HG03571 (cell line): Measurements from ENCODE around the gene PIGZ.

ENCODE experiments used
- ATAC-seq: cut with Tn5 transposase; IDR thresholded peaks from one replicate; pipeline ENCODE4 v1.9.1; 2021; ENCODE audit not compliant: unreplicated experiment

The PIGZ gene

DNA sequence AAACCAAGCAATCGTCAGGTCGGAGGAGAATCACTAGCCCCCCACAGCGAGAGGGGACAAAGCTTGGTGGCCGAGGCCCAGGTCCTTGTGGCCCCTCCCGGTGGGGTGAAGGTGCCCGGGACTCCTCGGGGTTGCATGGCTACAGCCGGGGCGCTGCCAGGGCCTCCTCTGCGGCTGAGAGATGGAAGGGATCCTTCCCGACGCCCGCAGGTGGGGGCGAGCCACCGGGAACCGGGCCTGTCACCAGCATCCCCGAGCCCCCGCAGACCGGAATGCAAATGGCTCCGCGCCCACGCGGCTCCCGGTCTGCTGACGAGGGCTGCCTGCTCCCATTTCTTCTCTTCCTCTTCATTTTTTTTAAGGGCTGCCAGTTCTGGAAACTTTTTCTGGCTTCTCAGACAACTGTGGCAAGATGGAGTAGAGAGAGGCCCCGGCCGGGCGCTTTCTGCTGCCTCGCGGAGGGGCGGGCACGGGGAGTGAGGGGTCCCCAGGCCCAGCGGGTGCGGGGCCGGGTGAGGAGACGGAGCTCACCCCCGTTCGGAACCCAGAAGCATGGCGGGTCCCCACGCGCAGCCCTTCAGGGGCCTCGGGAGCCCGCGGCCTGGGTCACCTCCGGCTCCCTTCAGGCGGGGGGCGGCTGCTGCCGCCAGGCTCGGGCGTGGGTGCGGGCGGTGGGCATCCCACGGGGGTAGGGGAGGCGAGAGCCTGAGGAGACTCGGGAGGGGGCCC lies 33.5 kb upstream of the PIGZ start:
- ATAC-seq: peak; percentile 20

DNA sequence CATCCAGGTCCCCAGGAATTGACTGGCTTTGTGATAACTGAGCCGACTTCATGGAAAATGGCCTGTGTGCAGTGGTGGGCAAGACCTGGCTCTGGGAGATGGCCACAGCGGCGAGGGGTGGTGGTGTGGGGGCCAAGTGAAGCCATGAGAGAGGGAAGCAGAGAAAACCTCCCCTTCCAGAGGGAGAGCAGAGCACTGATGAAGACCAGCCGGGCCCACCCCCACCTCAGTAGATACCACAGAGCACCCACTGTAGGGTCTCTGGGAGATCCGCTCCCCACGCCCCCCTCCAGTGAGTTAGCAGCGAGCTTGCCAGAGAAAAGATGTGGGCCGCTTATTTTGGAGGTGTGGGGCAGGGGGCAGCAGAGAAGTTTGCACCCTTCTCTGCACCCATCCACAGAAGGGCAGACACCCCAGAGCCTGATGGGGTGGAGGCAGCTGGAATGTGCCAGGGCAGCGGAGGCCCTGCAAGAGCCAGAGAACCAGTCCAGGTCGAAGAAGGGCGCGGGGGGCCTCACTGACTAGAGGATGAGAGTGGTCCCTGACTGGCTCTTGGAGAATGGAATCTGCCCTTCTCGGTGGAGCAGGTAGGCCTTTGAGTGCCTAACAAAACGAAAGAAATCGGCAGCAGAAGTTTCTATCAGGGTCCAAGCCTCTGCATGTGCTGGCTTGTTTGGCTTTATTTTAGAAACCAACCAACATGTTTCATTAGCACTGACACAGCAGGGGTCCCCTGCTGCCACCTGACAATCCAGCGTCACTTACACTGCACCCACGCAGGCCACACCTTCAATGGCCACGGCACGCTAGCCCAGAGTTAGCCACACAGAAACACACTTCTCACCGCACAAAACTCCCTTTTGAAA lies 32.7 kb upstream of the PIGZ start:
- no peak for ATAC-seq

DNA sequence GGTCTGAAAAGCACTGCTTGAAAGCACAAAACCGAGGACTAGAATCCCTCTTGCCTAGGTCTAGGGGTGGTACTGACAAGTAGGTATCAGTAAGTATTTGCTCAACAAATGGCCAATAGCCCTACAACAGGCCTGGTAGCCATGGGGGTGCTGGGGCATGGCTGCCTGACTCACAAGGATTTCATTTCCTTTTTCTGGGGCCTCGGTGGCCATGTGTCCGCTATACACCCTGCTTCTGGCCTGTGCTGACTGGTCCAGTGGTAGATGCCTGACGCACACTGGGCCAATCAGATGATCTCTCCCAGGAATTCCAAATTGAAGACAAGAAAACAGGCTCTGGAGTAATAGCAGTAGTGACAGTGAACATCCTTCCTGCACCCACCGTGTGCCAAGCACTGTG lies 31.6 kb upstream of the PIGZ start:
- no peak for ATAC-seq

DNA sequence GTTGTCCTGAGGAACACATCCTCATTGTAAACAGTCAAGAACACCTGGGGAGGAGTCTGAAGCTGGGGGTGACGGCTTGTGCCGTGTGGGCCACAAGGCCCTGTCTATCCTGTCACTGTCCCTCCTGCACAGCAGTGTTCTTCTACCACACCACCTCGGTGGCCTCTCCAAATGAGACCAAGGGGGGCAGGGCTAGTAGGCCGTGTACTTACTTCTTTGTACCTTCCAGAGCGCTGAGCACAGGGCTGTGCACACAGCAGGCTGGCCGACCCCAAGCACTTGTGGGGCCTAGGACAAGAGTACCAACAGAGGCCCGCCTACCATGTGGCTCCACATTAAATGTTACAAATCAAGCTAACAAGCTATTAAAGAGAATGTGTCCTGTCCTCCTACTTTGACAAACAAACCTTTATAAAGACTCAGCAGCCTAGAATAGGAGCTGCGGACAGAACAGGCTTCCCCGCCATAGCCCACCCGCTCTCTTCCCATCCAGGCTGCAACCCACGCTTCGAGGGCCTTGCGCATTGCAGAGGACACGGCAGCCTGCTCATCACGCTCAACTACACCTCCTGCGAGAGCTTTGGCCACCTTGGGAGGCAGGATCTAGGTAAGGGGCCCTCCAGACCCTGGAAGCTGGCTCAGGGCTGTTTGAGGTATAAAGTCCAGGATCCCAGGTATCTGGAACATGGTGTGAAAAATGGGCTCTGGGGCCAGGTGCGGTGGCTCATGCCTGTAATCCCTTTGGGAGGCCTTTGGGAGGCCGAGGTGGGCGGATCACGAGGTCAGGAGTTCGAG lies 30.5 kb upstream of the PIGZ start:
- ATAC-seq: no peak

DNA sequence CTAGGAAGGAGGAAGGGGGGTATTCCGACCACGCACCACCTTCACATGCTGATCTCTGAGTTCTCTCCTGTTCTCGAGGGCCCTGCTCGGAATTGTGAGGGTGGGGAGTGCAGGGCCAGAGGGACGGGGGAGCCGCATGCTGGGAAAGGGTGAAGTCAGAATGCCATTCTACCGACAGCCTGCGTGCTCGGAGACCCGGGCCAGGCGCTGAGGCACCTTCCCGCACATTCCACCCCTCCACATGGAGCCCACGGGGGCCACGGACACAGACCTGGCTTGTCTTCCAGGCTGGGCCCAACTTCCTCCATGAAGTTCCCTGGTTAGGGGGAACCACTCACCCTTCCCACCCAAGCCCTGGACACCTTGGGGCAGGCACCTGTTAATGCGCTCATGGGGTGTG lies 28.7 kb upstream of the PIGZ start:
- no peak for ATAC-seq

DNA sequence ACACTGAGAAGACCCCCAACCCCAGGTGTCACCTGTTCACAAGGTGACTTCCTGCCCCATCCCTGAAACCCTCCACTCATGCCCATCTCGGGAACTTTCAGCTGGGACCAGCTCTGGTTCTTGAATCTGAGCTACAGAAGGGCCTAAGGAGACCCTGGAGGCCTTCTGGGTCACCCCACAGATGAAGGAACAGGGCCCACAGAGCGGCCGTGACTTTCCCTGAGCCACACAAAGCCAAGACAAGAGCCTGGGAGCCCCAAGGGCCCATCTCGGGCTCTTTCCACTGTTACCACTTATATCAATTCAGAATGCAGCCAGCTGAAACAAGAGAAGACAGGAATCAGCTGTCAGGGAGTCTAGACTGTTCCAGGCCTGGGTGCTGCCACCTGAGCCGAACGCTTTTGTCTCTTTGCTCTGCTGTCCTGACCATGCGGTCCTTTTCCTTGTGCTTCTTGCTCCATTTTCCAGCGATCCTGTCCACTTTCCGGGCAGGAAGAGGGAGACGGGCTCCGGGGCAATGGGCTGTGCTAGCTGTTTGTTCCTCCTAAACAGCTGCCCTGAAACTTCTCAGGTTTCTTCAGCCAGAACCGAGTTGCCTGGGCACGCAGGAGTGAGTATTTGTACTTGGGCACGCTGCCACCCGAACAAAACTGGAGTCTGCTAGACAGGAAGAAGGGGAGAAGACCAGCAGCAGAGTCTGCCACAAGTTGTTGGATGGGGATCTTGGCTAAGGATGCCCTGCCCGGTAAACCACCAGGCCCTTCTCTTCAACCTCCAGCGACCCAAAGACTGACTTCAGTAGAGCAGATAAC lies 28.0 kb upstream of the PIGZ start:
- ATAC-seq: no peak

DNA sequence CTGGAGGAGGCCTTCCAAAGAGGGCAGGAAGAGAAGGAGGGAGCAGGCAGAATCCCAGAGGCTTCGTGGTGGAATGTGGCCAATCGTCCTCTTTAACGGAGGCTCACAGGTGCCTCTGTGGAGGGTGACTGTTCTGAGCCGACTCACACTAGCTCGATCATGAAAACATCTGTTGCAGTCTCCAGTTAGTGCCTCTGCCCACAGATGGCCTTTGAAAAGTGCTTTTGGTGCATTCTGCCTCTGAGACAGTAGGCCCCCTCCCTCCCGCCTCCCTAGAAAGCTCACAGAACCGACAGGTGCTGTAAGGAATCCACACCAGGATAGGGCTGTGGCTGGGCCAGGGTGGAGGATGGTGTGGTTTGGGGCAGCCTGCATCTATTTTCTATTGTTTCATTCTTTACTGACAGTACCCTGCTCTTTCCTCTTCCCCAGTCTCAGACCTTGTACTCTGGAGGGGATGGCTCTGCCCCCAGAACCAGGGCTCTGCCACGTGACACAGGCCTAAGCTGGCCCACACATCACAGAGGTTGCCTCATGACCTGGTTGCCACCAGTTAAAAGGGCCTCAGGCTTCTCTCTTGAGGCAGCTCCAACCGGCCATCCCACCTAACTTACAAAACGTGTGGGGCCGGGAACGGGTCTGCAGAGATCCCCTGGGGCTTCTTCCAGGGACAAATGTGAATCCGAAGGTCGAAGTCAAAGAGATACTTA lies 27.2 kb upstream of the PIGZ start:
- no peak for ATAC-seq

DNA sequence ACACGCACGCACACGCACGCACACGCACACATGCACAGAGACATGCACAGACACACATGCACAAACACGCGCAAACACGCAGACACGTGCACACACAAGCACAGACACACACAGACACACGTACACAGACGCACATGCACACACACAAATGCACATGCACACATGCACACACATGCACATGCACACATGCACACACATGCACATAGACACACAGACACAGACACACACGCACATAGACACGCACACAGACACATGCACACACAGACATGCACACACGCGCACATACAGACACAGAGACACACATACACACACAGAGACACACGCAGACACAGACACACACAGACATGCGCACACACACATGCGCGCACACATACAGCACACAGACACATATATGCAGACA lies 26.4 kb upstream of the PIGZ start:
- ATAC-seq: no peak

DNA sequence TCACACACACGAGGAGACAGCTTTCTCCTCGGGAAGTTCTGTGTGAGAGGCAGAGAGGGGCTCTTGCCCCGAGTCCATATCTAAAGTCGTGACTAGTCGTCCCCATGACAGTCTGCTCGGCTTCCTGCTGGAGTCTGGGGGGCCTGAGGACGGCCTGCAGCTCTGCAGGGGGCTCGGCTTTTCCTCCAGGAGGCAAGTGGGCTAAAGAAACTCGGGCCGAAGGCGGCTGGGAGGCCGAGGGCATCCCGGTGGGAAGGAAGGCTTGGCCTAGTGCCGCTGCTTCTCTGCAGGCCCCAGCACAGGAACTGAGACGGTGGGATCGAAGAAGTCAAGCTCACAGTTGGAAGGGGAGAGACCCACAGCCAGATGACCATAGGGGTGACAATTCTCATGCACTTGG lies 25.4 kb upstream of the PIGZ start:
- no peak for ATAC-seq

DNA sequence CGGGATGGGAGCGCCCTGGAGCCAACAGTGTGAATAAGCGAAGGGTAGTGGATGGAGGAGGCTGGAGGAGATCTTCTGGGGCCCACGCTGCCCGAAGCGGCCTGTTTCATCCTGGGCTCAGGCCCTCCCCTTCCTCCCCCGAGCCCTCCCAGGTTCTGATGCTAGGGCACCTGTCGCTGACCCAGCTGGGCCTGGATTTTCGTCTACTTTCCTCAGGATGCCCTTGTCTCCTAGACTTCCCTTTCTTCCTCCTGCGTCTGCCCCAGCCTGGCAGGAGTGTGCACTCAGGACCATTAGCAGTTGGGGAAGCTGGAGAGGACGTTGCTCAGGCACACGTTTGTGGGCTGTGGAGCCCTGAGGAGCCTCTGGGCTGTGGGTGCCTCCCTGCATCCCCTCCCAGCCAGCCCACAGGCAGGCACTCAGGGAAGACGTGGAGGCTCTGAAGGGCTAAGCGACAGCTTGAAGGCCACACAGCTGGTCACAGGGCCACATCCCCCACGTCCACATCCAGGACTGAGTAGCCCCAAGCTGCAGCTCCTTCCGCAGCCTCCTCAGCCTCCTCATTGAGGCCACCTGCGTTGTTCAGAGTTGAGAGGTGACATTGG lies 23.9 kb upstream of the PIGZ start:
- ATAC-seq: no peak

DNA sequence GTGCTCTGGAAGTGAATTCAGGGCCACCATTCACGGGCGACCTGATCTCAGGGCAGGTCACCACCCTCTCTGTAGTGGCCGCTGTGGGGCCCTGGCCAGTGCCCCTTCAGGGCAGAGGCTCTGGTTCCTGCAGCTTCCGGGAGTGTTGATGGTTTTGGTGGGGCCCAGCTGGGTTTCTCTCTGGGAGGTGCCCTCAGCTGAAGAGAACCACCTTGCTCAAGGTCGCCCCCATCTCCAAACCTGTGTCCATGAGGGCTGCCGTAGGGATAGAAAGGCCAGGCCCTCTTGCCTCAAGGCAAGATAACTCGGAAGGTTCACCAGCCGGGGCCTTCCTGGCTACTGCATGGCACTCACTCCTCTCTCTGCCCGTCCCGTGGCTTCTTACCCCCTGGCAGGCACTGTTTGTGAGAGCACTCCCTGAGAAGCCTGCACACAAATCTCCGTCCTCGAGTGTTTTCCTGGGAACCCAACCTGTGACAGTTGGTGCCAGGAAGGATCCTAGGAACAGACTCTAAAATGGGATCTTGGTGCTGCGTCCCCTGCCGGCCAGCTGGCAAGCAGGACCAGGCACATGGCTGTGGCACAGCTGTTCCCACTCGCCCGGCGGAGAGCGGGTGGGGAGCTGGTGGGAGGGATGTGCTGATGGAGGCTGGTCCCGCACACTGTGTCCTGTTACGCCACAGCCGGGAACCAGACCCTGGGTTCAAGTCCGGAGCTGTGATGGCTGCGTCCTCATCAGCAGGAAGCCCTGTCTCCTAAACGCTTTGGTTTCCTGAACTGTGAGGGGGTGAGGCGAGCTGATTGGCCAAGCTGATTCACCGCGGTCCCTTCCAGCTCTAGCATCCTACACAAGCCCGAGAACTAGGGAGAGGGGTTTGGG lies 23.2 kb upstream of the PIGZ start:
- no peak for ATAC-seq

DNA sequence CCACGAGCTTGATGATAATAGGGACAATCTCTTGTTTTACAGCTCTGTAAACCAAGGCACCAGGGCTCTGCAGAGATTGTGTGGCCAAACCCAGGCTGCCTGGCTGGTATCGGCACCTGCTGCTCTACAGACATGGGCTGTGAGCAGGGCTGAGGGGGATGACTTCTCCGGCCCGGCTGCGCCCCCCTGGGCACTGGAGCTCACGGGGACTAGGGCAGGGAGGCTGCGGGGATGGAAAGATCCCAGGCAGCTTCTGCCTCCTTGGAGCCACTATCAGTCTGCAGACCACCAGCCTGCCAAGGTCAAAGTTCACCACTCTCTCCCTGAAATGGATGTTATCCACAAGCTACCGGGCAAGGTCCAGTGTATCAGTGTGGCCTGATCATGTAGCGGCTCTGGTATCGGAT lies 22.0 kb upstream of the PIGZ start:
- no peak for ATAC-seq

DNA sequence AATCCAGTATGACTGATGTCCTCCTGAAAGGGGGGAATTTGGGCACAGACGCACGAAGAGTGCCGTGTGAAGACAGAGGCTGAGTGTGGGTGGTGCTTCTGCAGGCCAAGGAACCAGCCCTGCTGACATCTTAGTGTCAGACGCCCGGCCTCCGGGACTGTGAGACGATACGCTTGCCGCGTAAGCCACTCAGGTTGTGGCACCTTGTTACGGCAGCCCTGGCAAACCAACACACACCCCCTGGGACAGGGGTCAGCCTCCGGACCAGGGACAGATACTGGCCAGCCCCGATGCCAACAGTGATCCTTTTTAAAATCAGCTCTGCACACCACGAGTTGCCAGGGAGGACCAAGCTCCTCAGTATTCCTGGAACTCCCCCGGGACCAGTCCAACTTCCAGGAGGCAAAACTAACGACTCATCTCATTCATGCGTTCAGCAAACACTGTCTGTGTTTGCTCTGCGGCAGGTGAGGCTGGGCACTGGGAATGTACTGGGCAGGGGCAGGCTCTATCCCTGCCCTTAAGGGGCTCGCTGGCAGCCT lies 21.2 kb upstream of the PIGZ start:
- no peak for ATAC-seq

DNA sequence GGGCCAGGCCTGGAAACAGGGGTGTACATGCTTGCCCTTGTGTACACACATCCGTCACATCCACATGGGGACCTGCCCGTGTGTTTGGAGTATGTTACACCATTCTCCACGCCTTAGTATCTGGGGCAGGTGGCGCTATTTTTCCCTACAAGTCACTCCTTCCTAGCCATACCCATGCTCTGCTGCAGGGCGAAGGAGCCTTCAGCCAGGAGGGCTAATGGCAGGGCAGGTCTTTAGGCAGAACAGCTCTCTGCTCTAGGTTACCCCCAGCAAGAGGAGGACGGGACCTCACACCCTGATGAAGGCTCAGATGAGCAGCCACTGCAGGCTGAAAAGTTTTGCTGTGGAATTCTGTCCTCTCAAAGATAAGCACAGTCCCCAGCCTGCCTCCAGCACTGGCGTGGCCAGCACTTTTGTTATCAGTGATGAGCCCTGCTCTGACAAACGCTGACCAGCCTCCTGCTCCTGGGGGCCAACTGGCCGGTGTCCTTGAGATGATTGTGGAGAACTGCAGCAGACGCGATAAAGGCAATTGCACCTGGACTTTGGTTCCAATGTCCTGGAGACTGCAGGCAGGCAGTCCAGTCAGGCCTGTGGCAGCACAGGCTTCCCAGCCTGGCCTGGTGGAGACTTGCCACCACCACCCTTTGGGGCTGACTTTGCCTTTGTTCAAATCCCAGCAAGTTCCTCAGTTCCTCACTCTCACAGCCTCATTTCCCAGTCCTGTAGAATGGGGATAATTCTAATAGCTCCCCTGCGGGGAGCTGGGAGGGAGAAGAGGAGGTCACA lies 19.8 kb upstream of the PIGZ start:
- no peak for ATAC-seq

DNA sequence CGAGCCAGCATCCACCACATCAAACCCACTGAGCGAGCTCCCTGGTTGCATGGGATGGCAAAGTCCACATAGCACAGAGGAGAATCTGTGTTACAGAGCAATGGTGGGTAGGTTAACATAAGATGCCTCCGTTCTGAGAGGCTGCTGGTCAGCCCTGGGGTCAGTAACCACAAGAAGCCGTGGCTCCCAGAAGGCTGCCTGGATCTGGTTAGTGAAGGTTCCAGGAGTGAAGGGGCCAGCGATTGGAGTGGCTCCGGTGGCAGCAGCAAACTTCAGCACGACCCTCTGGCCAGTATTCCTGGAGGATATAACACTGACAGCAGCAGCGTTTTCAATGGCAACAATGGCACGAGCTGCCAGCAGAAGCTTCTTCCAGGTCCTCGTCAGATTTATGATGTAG lies 18.4 kb upstream of the PIGZ start:
- ATAC-seq: no peak

DNA sequence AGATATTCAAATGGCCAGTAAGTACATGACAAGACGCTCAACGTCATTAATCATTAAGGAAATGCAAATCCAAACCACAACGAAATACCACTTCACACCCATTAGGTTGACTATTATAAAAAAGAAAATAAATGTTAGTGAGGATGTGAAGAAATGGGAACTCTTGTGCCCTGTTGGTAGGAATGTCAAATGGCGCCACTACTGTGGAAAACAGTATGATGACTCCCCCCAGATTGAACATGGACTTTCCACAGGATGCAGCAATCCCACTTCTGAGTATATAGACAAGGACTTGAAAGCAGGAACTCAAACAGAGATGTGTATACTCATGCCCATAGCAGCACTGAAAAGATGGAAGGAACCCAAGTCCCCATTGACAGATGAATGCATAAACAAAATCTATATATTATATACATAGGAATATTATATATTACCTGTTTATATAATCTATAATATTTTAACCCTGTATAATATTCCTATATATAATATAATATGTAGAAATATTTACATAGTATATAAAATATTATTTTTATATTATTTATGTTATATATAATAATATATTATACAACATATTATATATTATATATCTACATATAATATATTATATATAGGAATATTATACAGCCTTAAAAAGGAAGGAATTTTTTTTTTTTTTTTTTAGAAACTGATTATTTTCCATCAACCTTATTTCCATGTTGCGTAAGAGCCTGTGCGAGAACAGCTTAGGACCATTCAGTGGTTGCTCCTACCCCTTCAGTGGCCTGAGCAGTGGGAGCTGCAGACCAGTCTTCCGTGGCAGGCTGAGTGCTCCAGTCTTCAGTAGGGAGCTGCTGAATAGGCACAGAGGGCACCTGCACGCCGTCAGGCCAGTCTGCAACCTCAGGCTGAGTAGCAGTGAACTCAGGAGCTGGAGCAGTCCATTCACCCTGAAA lies 17.6 kb upstream of the PIGZ start:
- ATAC-seq: no peak

DNA sequence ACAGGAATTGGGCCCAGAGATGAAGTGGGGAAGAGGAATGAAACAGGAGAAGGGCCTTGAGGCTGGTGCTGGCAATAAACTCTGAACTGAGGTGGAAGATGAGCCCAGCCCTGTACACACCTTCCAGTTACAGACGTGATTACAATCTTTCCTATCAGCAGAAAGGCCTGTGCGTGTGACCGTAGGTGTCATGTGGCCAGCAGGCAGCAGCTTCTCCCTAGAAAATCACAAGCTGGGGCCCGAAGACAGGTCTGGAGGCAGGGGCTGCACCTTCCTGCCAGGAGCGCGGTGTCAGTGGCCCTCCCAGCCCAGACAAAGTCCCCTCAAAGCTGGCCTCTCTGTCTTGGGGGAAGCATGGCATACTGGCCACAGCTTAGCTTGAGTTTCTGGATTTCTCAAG lies 16.7 kb upstream of the PIGZ start:
- no peak for ATAC-seq
